Iris pigment epithelial cell (primary cell): Measurements from ENCODE around the gene LDLRAD1.
"Not testable (repeated sequence)": the region's sequence is repeated elsewhere in the genome, so short reads cannot be mapped to it uniquely, and the experiment has no call there.

ENCODE experiments used
- DNase-seq: peaks from one replicate; pipeline ENCODE4 v3.0.0-alpha.2; 2011; ENCODE audit warnings: low read depth

LDLRAD1 gene

GRCh38 chr1:54016343-54017282, 1.4 kb downstream of the LDLRAD1 start:
- DNase-seq: peak; percentile 78

DNA sequence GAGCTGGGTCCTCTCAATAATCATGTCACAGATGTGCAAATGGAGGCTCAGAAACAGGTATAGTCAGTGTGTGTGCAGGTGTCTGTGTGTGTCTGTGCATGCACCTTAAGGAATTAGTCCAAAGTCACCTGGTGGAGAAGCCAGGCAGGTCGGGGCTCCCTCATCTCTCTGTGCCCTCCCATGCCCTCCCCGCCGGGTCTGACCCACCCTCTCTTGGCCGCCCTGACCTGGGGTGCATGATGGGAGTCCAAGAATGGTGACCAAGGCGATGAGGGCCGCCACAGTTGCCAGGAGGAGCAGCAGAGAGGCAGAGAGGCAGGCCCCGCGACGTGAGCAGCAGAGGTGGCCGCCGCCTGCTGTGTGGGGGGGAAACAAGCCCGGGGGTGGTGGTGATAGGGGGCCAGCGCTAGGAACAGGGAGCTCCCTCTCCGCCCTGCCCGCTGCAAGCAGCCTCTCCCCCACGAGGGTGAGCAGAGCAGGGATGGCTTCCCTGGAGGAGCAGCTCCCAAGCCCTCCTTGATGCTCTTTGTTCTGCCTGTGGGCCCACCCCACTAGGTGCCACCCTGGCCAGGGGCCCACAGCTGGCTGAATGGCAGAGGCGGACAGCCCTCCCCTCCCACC, 3.9 kb downstream of the LDLRAD1 start:
- no peak for DNase-seq

GRCh38 chr1:54013393-54014008, 4.5 kb downstream of the LDLRAD1 start:
- no peak for DNase-seq

DNA sequence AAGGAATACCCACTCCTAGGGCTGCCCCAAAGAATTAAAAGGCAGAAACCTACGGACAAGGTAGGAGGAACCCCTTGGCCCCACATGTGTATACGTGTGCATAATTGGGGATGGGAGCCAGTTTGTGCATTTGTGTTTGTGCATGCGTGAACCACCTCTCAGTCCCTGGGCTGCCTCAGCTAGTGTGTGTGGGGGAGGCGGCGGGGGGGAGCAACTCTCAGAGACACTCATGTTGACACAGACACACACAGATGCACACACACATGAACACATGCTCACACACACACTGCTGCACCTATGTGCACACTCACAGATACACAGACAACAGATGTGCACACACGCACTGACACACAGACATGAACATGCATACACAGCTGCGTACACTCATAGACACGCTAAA, 5.1 kb downstream of the LDLRAD1 start:
- no peak for DNase-seq

GRCh38 chr1:54012008-54012325, 6.0 kb downstream of the LDLRAD1 start:
- no peak for DNase-seq

GRCh38 chr1:54011316-54012007, 6.5 kb downstream of the LDLRAD1 start:
- DNase-seq: no peak

- DNase-seq: no peak
Measured at GRCh38 chr1:54010415-54011117, 7.4 kb downstream of the LDLRAD1 start.

- no peak for DNase-seq
Measured at GRCh38 chr1:54009406-54009805, 8.6 kb downstream of the LDLRAD1 start.

DNA sequence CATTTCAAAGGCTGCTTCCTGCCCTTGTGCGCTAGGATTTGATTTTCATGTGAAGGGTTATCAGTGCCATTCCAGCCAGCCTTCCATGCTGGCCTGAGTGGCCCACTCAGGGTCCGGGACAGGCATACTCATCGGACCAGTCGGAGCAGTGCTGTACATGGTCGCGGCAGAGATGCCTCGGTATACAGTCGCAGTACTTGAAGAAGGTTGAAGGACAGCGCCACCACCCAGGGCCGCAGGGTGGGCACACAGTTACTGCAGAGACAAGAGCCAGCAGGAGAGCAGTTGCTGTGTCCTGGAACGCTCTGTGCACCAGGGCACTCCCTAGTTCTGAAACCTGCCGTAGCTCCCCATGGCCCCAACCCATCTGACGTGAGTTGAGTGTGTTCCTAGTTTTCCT, 9.1 kb downstream of the LDLRAD1 start:
- no peak for DNase-seq

- no peak for DNase-seq
Measured at GRCh38 chr1:54007613-54008012, 10.4 kb downstream of the LDLRAD1 start.

DNA sequence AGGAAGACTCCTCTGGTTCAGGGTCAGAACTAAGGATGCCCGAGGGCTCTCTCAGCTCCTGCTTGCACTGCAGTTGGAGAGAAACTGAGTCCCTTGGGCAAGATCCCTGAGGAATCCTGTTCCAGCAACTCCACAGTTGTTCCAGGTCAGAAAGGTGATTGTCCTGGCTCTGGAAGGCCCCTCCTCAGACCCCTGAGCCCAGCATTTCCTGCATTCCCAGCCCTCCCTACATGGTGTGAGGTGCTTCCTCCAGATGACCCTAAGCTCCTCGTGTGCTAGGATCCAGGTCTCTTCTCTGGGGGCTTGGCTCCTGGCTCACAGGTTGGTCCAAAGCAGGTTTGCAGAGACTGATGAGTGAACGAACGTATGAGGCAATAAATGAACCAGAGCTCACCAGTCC, 11.5 kb downstream of the LDLRAD1 start:
- no peak for DNase-seq

- no peak for DNase-seq
Measured at GRCh38 chr1:54004481-54005049, 13.4 kb downstream of the LDLRAD1 start.

GRCh38 chr1:54003750-54004480, 14.1 kb downstream of the LDLRAD1 start:
- not testable (repeated sequence) for DNase-seq

DNA sequence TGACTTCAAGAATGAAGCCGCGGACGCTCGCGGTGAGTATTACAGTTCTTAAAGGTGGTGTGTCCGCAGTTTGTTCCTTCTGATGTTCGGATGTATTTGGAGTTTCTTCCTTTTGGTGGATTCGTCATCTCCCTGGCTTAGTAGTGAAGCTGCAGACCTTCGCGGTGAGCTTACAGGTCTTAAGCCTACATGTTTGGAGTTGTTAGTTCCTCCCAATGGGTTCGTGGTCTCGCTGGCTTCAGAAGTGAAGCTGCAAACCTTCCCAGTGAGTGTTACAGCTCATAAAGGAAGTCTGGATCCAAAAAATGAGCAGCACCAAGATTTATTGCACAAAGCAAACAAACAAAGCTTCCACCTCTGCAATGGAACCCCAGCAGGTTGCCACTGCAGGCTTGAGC, 14.7 kb downstream of the LDLRAD1 start:
- DNase-seq: no peak

- DNase-seq: no peak
Measured at GRCh38 chr1:54002544-54003248, 15.3 kb downstream of the LDLRAD1 start.

- DNase-seq: no peak
Measured at GRCh38 chr1:54001591-54001990, 16.4 kb downstream of the LDLRAD1 start.

DNA sequence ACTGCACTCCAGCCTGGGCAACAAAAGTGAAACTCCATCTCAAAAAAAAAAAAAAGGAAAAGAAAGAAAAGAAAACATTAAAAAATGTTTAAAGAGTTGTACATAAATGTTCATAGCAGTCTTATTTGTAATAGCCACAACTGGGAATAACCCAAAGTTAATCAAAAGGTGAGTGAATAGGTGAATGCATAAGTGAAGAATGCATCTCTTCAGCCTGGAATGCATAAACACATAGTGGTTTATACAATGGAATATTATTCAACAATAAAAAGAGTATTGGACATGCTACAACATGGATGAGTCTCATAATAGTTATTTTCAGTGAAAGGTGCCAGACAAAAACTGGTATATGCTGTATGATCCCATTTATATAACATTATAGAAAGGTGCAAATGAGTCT, 18.1 kb downstream of the LDLRAD1 start:
- no peak for DNase-seq

GRCh38 chr1:53998223-53998622, 19.8 kb downstream of the LDLRAD1 start:
- DNase-seq: no peak

GRCh38 chr1:53995683-53996082, 22.3 kb downstream of the LDLRAD1 start:
- DNase-seq: no peak

DNA sequence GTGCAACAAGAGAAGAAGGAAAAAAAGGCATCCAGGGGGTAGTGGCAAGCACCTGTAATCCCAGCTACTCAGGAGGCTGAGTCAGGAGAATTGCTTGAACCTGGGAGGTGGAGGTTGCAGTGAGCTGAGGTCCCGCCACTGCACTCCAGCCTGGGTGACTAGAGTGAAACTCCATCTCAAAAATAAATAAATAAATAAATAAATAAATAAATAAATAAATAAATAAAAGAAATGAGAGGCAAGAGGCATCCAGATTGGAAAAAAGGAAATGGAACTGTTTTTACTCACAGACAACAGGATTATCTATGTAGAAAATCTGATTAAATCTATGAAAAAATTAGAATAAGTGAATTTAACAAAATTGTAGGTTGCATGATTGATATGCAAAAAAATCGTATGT, 23.5 kb downstream of the LDLRAD1 start:
- not testable (repeated sequence) for DNase-seq
